Measurements from ENCODE around the gene AAGAB.
"Not testable (repeated sequence)": the region's sequence is repeated elsewhere in the genome, so short reads cannot be mapped to it uniquely, and the experiment has no call there.

AAGAB gene

GRCh38 chr15:67253101-67253500, 1.4 kb downstream of the AAGAB start:
- no peak for DNase-seq

GRCh38 chr15:67251318-67251717, 3.1 kb downstream of the AAGAB start:
- DNase-seq = no peak

GRCh38 chr15:67249830-67250229, 4.6 kb downstream of the AAGAB start:
- DNase-seq = no peak

- DNase-seq = no peak
Measured at GRCh38 chr15:67248011-67248505, 6.4 kb downstream of the AAGAB start.

- DNase-seq = not testable (repeated sequence)
Measured at GRCh38 chr15:67246606-67247005, 7.9 kb downstream of the AAGAB start.

GRCh38 chr15:67244971-67245478, 9.4 kb downstream of the AAGAB start:
- no peak for DNase-seq

GRCh38 chr15:67242708-67243111, 11.8 kb downstream of the AAGAB start:
- no peak for DNase-seq

- DNase-seq = no peak
Measured at GRCh38 chr15:67241132-67241855, 13.2 kb downstream of the AAGAB start.

GRCh38 chr15:67240235-67241131, 14.0 kb downstream of the AAGAB start:
- DNase-seq = peak; percentile 11

GRCh38 chr15:67232591-67232990, 21.9 kb downstream of the AAGAB start:
- DNase-seq = no peak

- DNase-seq = no peak
Measured at GRCh38 chr15:67230504-67230903, 24.0 kb downstream of the AAGAB start.

GRCh38 chr15:67228286-67228685, 26.2 kb downstream of the AAGAB start:
- DNase-seq = no peak

GRCh38 chr15:67227846-67228245, 26.6 kb downstream of the AAGAB start:
- no peak for DNase-seq

- DNase-seq = no peak
Measured at GRCh38 chr15:67227431-67227830, 27.0 kb downstream of the AAGAB start.

GRCh38 chr15:67225336-67225735, 29.1 kb downstream of the AAGAB start:
- no peak for DNase-seq

GRCh38 chr15:67224889-67225288, 29.6 kb downstream of the AAGAB start:
- DNase-seq = no peak

GRCh38 chr15:67219288-67219687, 35.2 kb downstream of the AAGAB start:
- no peak for DNase-seq

- DNase-seq = no peak
Measured at GRCh38 chr15:67218428-67218827, 36.0 kb downstream of the AAGAB start.

GRCh38 chr15:67216859-67217258, 37.6 kb downstream of the AAGAB start:
- DNase-seq = no peak

- DNase-seq = no peak
Measured at GRCh38 chr15:67215102-67215501, 39.4 kb downstream of the AAGAB start.

- DNase-seq = no peak
Measured at GRCh38 chr15:67212684-67213367, 41.6 kb downstream of the AAGAB start.

- no peak for DNase-seq
Measured at GRCh38 chr15:67210555-67211168, 43.8 kb downstream of the AAGAB start.

- DNase-seq = no peak
Measured at GRCh38 chr15:67208396-67208795, 46.1 kb downstream of the AAGAB start.
